Left ventricle myocardium inferior (tissue), 1 donor: ENCODE measurements around the gene LEKR1. TPM values are rescaled to one million over a fixed set of nuclear protein-coding genes. Genes with fewer than 3 reads are reported as not detected.

Experiments
- DNase-seq: peaks from one replicate; pipeline ENCODE4 v3.0.0-alpha.2; 2020
- H3K27ac ChIP-seq: fragments of 200-600 bp; replicated peaks from 2 replicates; pipeline ENCODE4 v1.8.0; 2021
- H3K27me3 ChIP-seq: fragments of 200-600 bp; 2 replicates; pipeline ENCODE4 v1.8.0; 2021; ENCODE audit warnings: low read depth
- H3K36me3 ChIP-seq: fragments of 200-600 bp; 2 replicates; pipeline ENCODE4 v1.8.0; 2021
- H3K4me1 ChIP-seq: fragments of 200-600 bp; 2 replicates; pipeline ENCODE4 v1.8.0; 2021
- H3K4me3 ChIP-seq: fragments of 200-600 bp; 2 replicates; pipeline ENCODE4 v1.8.0; 2021; ENCODE audit warnings: mild to moderate bottlenecking, moderate library complexity
- H3K9me3 ChIP-seq: fragments of 200-600 bp; replicated peaks from 2 replicates; pipeline ENCODE4 v1.8.0; 2021
- intact Hi-C: fragments of 100-400 bp; cut with micrococcal nuclease; formaldehyde crosslinking; loops from one replicate; pipeline ENCODE4 v1.11.0; 2022
- total RNA-seq: library from RNA; stranded (reverse); fragmentation: NEBNext Ultra II Directional; extraction: Animal tissue kit (Norgen Biotek cat#: 25700); gene quantifications from one replicate; pipeline ENCODE4 v1.2.1, GENCODE V29; 2021
- TF ChIP-seq, protein P1 (sequence below): fragments of 200-600 bp; IDR thresholded peaks from 2 replicates; pipeline ENCODE4 v1.8.0; 2021; ENCODE audit warnings: antibody characterized with exemption, mild to moderate bottlenecking, borderline replicate concordance
- donor health status: DM: no; HTN: yes; CAD: no; lungs with severe emphysema.

The LEKR1 gene
- total RNA-seq, 1 donor from 2014 or later: 0.71 TPM

DNA sequence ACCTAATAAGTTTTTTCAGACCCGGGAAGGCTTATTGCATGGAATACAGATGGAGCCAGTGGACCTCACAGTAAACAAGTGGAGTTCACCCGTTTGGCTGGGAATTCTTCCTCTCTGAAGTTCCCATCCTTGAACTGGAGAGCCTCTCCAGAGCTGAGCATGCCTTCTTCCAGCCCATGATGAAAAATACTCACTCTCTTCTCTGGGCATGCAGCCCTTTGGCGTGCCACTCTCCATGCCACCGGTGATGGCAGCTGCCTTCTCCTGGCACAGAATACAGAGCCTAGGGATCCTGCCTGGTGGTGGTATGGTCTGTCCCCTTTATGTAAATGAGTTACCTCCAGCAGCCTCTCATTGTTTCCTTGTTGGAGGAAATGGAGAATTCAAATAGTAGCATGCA is 150.8 kb downstream of the LEKR1 start:
- Histone ChIP-seq H3K4me3 (no peak overlapping the region), H3K36me3 (no peaks in the 10 kb centered on the region), H3K27ac (no peak overlapping the region), H3K27me3 (no peaks in the 10 kb centered on the region), H3K4me1 (no peaks in the 10 kb centered on the region), H3K9me3 (no peaks in the 10 kb centered on the region)
- intact Hi-C loops: no loop called here
- TF ChIP-seq, protein P1, sequence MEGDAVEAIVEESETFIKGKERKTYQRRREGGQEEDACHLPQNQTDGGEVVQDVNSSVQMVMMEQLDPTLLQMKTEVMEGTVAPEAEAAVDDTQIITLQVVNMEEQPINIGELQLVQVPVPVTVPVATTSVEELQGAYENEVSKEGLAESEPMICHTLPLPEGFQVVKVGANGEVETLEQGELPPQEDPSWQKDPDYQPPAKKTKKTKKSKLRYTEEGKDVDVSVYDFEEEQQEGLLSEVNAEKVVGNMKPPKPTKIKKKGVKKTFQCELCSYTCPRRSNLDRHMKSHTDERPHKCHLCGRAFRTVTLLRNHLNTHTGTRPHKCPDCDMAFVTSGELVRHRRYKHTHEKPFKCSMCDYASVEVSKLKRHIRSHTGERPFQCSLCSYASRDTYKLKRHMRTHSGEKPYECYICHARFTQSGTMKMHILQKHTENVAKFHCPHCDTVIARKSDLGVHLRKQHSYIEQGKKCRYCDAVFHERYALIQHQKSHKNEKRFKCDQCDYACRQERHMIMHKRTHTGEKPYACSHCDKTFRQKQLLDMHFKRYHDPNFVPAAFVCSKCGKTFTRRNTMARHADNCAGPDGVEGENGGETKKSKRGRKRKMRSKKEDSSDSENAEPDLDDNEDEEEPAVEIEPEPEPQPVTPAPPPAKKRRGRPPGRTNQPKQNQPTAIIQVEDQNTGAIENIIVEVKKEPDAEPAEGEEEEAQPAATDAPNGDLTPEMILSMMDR: no peak
- no peak for DNase-seq

DNA sequence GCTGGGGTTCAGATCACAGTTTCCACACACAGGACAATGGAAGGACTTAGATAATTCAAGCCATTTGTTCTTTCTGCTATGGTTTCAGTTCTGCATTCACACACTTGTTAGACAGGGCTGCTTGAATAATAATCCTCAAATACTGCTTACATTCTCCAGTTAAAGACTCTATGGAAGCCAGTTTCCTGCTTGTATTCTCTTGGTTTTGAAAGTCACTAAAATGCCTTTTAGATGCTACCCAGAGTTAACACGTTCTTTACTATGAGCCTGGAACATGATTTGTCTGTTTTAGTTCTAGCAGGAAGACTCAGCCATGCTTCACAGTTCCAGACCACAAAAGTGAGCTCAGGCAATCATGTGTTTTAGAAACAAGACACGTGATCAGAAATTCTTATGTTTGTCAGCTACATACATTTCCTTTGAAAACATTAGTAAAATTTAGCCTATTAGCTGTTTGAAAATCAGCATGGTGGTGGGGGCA is 152.4 kb downstream of the LEKR1 start:
- TF ChIP-seq, protein P1: no peak
- intact Hi-C loops: no loop called here
- no peak overlapping the region for H3K27ac ChIP-seq
- H3K9me3 ChIP-seq: peaks cover 3% of the 10 kb centered on the region
- DNase-seq: no peak
- no peaks in the 10 kb centered on the region for H3K4me1 ChIP-seq
- no peak overlapping the region for H3K4me3 ChIP-seq
- no peaks in the 10 kb centered on the region for H3K36me3 ChIP-seq
- H3K27me3 ChIP-seq: no peaks in the 10 kb centered on the region

DNA sequence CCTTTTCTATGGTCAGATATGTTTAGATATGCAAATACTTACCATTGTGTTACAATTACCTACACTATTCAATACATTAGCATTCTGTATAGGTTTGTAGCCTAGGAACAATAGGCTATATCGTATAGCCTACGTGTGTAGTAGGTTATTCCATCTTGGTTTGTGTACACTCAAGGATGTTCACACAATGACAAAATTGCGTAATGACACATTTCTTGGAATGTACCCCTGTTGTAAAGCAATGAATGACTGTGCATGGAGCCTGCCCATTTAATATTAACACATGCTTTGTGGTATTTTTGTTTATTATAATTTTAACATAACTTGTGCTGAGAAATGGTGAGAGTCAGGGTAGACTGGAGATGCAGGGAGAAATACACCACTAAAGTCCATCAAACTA is 154.9 kb downstream of the LEKR1 start:
- H3K36me3 ChIP-seq: no peaks in the 10 kb centered on the region
- no peaks in the 10 kb centered on the region for H3K4me1 ChIP-seq
- no peak overlapping the region for H3K4me3 ChIP-seq
- no peak overlapping the region for H3K27ac ChIP-seq
- DNase-seq: no peak
- no peaks in the 10 kb centered on the region for H3K27me3 ChIP-seq
- TF ChIP-seq, protein P1: no peak
- intact Hi-C loops: no loop called here
- H3K9me3 ChIP-seq: peaks cover 3% of the 10 kb centered on the region

DNA sequence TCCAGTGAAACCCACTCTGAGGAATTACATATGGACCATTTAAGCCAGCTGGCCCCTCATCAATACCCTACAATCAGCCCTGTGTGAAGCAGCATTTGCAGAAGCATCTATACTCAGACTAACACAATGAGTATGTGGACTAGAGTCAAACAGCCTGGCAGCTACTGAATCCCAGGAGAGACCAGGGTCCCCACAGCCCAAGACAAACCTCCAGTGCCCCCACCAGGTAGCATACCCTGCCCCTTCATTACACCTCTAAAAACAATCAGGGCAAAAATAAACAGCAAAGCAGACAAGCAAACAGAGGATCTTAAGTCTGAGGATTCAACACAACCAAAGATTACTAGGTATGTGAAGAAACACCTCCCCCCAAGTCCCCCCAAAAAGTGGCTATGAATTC is 157.4 kb downstream of the LEKR1 start:
- H3K4me1 ChIP-seq: no peaks in the 10 kb centered on the region
- DNase-seq: no peak
- H3K27ac ChIP-seq: no peak overlapping the region
- no peak overlapping the region for H3K4me3 ChIP-seq
- H3K36me3 ChIP-seq: no peaks in the 10 kb centered on the region
- TF ChIP-seq, protein P1: no peak
- H3K27me3 ChIP-seq: no peaks in the 10 kb centered on the region
- intact Hi-C loops: no loop called here
- peaks cover 3% of the 10 kb centered on the region for H3K9me3 ChIP-seq

DNA sequence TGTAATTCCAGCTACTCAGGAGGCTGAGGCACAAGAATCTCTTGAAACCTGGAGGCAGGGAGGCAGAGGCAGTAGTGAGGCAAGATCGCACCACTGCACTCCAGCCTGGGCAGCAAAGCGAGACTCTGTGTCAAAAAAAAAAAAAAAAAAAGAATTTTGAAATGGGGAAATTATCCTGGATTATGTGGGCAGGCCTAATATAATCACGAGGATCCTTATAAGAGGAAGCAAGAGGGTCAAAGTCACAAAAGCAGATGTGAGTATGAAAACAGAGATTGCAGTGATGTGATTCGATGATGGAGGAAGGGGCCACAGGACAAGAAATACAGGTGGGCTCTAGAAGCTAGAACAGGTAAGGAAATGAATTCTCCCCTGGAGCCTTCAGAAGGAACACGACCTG is 159.6 kb downstream of the LEKR1 start:
- Histone ChIP-seq H3K27ac (no peak overlapping the region), H3K27me3 (no peaks in the 10 kb centered on the region), H3K4me3 (no peak overlapping the region), H3K36me3 (no peaks in the 10 kb centered on the region), H3K4me1 (no peaks in the 10 kb centered on the region), H3K9me3 (peaks cover 3% of the 10 kb centered on the region)
- TF ChIP-seq, protein P1: no peak
- intact Hi-C loops: no loop called here
- DNase-seq: no peak

DNA sequence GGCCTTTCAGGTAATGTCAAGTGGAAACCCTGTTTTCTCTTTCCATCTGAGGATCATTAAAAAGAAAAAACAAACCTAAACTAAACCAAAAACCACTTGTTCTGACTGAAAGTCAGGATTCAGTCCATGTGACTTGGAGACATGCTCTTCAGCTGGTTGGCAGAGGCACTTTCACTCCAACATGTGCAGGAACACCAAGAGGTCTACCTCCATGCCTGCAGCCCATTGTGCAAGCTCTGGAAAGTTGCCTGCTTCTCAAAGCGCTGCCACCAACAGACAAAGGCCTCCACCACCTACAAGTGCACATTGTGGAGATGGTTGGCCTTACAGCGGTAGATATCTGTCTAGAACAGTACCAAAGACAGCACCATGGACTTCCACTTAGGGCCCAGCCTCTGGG is 161.8 kb downstream of the LEKR1 start:
- no peaks in the 10 kb centered on the region for H3K36me3 ChIP-seq
- no peak overlapping the region for H3K27ac ChIP-seq
- intact Hi-C loops: no loop called here

More for the DNA sequence above, 161.8 kb downstream of the LEKR1 start:
- Histone ChIP-seq H3K27me3 (no peaks in the 10 kb centered on the region), H3K9me3 (peaks cover 11% of the 10 kb centered on the region), H3K4me3 (no peak overlapping the region), H3K4me1 (no peaks in the 10 kb centered on the region)
- no peak for DNase-seq
- TF ChIP-seq, protein P1: no peak
